ENCODE measurements around the gene WDR6. TPM values are rescaled to one million over a fixed set of nuclear protein-coding genes. Genes with fewer than 3 reads are reported as not detected.

Gene WDR6
- total RNA-seq, 1 donor, result 98.4 TPM

DNA sequence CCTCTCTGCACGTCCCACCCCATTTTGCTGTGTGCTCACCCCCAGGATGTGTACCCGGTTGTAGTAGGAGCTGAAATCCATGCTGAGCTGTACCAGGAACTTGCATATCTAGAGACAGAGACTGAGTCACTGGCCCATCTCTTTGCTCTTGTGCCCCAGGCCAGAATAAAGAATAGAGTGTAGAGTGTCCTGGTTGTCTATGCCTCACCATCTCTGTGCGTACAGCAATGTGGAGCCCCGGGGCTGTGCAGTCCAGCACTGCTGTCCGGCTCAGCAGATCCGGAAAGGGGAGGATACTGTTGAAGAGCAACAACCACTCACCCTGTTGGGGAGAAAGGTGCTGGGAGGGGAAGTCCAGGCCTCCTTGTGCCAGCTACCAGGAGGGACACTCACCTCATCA is 8.6 kb downstream of the WDR6 start:
- Histone ChIP-seq H3K9me3 (ENCODE audit: low read depth, low read length) (no peaks in the 10 kb centered on the region), H4K20me1 (ENCODE audit: insufficient read depth, low read length) (peaks cover 42% of the 10 kb centered on the region), H3K4me2 (ENCODE audit: insufficient read depth, low read length) (no peak overlapping the region), H3K4me3 (ENCODE audit: insufficient read depth, low read length) (no peak overlapping the region), H2AFZ (ENCODE audit: low read length) (no peak overlapping the region), H3K36me3 (ENCODE audit: insufficient read depth, low read length) (peaks cover 38% of the 10 kb centered on the region), H3K27me3 (ENCODE audit: insufficient read depth, low read length) (no peaks in the 10 kb centered on the region), H3K79me2 (ENCODE audit: insufficient read depth, low read length) (peaks cover 67% of the 10 kb centered on the region), H3K4me1 (ENCODE audit: insufficient read depth, low read length) (peaks cover 21% of the 10 kb centered on the region), H3K27ac (ENCODE audit: low read depth, low read length) (no peak overlapping the region)
- peak; percentile 48 for DNase-seq (ENCODE audit: insufficient read length, low spot score, missing footprints)
- TF ChIP-seq, protein P1, sequence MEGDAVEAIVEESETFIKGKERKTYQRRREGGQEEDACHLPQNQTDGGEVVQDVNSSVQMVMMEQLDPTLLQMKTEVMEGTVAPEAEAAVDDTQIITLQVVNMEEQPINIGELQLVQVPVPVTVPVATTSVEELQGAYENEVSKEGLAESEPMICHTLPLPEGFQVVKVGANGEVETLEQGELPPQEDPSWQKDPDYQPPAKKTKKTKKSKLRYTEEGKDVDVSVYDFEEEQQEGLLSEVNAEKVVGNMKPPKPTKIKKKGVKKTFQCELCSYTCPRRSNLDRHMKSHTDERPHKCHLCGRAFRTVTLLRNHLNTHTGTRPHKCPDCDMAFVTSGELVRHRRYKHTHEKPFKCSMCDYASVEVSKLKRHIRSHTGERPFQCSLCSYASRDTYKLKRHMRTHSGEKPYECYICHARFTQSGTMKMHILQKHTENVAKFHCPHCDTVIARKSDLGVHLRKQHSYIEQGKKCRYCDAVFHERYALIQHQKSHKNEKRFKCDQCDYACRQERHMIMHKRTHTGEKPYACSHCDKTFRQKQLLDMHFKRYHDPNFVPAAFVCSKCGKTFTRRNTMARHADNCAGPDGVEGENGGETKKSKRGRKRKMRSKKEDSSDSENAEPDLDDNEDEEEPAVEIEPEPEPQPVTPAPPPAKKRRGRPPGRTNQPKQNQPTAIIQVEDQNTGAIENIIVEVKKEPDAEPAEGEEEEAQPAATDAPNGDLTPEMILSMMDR (IDR thresholded peaks at IDR 0.05; ENCODE audit: extremely low read depth, low read depth, low read length), result no peak

DNA sequence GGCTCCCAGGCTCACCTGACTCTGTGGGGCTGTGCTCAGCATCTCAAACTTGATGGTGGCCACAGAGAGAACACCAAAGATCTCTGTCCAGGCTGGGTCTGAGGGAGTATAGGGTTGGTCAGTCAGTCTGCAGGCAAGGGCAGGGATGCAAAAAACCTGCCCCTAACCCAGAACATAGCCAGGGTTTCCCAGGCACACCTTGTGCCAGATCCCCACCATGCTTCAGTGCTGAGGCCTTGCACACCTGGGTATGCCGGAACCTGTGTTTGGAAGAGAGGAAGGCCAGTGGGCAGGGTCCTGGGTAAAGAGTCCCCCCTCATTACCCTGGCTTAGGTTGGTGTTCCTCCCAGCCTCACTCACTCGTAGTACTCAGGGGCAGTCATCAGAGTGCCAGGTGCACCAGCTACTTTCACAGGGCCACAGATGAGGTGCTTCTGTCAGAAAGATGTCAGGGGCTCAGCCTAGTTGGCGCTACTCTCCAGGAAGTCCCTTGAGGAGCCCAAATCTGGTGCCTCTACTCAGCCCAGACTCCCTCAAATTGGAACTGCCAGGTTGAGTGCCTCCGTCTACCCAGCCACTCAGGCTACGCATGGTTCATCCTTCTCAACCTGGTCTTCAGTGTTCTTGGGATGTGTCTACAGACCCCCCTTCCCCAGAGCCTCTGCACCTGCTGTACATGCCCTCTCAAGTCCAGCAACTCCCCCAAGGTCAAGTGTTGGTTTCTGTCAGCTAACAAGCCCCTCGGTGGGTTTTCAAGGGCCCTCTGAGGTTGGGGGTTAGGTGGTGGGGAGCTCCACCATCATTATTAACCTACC is 9.4 kb downstream of the WDR6 start:
- H3K4me1 ChIP-seq (ENCODE audit: insufficient read depth, low read length), result peaks cover 21% of the 10 kb centered on the region
- H3K9me3 ChIP-seq (ENCODE audit: low read depth, low read length), result no peaks in the 10 kb centered on the region
- DNase-seq (ENCODE audit: insufficient read length, low spot score, missing footprints), result peak; percentile 80
- H3K27ac ChIP-seq (ENCODE audit: low read depth, low read length), result no peak overlapping the region
- H3K4me3 ChIP-seq (ENCODE audit: insufficient read depth, low read length), result peak overlapping the region; percentile 92
- no peaks in the 10 kb centered on the region for H3K27me3 ChIP-seq (ENCODE audit: insufficient read depth, low read length)
- no peak overlapping the region for H2AFZ ChIP-seq (ENCODE audit: low read length)
- H4K20me1 ChIP-seq (ENCODE audit: insufficient read depth, low read length), result peaks cover 39% of the 10 kb centered on the region
- H3K36me3 ChIP-seq (ENCODE audit: insufficient read depth, low read length), result peaks cover 38% of the 10 kb centered on the region
- peak overlapping the region; percentile 90 for H3K4me2 ChIP-seq (ENCODE audit: insufficient read depth, low read length)
- peaks cover 64% of the 10 kb centered on the region for H3K79me2 ChIP-seq (ENCODE audit: insufficient read depth, low read length)
- TF ChIP-seq, protein P1 (IDR thresholded peaks at IDR 0.05; ENCODE audit: extremely low read depth, low read depth, low read length), result no peak

DNA sequence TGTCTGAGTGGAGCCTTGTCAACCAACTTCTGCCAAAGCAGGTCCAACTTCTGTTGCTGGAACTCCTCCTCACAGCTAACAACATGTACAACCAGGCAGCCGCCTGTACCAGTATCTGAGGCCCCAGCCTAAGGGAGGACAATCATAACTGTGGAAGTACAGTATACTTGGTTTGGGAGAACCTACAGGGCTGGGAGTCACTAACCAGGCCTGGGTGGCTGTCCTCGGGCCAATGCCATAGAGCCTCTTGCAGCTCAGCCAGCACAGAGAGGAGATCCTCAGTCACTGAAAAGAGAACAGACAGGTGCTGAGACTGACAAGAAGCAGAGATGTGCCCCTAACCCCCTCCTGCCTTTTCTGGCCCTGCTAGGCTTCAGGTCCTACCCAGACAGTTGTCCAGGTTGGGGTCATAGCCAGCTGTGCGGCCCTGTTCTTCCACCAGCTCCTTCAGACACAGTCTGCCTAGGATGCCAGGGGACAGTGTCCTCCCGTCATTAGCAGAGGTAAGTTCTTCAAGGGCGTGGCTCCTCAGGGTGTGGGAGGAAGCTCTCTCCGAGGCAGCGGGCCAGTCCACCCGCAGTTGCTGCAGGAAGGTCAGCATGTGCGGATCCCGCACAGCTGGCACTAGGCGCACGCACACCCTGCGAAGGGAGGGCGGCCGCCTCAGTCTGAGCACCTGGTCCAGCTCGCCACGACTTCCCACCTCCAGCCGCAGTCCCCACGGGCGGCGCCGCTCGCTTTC is 10.2 kb downstream of the WDR6 start:
- Histone ChIP-seq H3K79me2 (ENCODE audit: insufficient read depth, low read length) (peaks cover 60% of the 10 kb centered on the region), H2AFZ (ENCODE audit: low read length) (peak overlapping the region; percentile 66)
- TF ChIP-seq, protein P1 (IDR thresholded peaks at IDR 0.05; ENCODE audit: extremely low read depth, low read depth, low read length), result no peak

More for the DNA sequence above, 10.2 kb downstream of the WDR6 start:
- peaks cover 22% of the 10 kb centered on the region for H3K4me1 ChIP-seq (ENCODE audit: insufficient read depth, low read length)
- H4K20me1 ChIP-seq (ENCODE audit: insufficient read depth, low read length), result peaks cover 33% of the 10 kb centered on the region
- peak overlapping the region; percentile 28 for H3K27ac ChIP-seq (ENCODE audit: low read depth, low read length)
- peak overlapping the region; percentile 92 for H3K4me3 ChIP-seq (ENCODE audit: insufficient read depth, low read length)
- H3K9me3 ChIP-seq (ENCODE audit: low read depth, low read length), result no peaks in the 10 kb centered on the region
- peaks cover 33% of the 10 kb centered on the region for H3K36me3 ChIP-seq (ENCODE audit: insufficient read depth, low read length)
- no peaks in the 10 kb centered on the region for H3K27me3 ChIP-seq (ENCODE audit: insufficient read depth, low read length)
- H3K4me2 ChIP-seq (ENCODE audit: insufficient read depth, low read length), result peak overlapping the region; percentile 90
- DNase-seq (ENCODE audit: insufficient read length, low spot score, missing footprints), result peak; percentile 78

All from osteoblast (primary cell).